ENCODE measurements around the gene PRR30. TPM values are rescaled to one million over a fixed set of nuclear protein-coding genes. Genes with fewer than 3 reads are reported as not detected.

PRR30 gene
- total and polyA plus RNA-seq, 2 experiments from 2014 or later = not detected

GRCh38 chr2:27115519-27115918 lies 23.7 kb downstream of the PRR30 start:
- no peaks in the 10 kb centered on the region; the same call in 2 of the 3 replicates for H3K9me3 Mint-ChIP-seq
- H3K36me3 Mint-ChIP-seq (ENCODE audit: low read depth) = no peaks in the 10 kb centered on the region
- H3K36me3 ChIP-seq (ENCODE audit: insufficient read depth) = no peaks in the 10 kb centered on the region
- peaks cover 12% of the 10 kb centered on the region for H3K4me1 Mint-ChIP-seq
- H4K20me1 ChIP-seq (replicated peaks; ENCODE audit: insufficient read depth) = no peaks in the 10 kb centered on the region
- H3F3A ChIP-seq (replicated peaks; ENCODE audit: low read depth) = peaks cover 9% of the 10 kb centered on the region; the same call in 1 of the 2 replicates
- peaks cover 37% of the 10 kb centered on the region for H3K27me3 ChIP-seq (ENCODE audit: insufficient read depth)
- no peak overlapping the region for H3K27ac ChIP-seq (ENCODE audit: low read depth)
- peaks cover 32% of the 10 kb centered on the region for H3K27me3 Mint-ChIP-seq (ENCODE audit: insufficient read depth, low read depth, poor library complexity)
- ATAC-seq = no peak
- no peak overlapping the region for H2AFZ ChIP-seq
- no peak overlapping the region for H3K4me3 ChIP-seq
- no peak overlapping the region for H3K4me3 Mint-ChIP-seq
- DNase-seq (ENCODE audit: low spot score) = no peak
- no peak overlapping the region for H3K4me2 ChIP-seq
- TF ChIP-seq, protein P1, sequence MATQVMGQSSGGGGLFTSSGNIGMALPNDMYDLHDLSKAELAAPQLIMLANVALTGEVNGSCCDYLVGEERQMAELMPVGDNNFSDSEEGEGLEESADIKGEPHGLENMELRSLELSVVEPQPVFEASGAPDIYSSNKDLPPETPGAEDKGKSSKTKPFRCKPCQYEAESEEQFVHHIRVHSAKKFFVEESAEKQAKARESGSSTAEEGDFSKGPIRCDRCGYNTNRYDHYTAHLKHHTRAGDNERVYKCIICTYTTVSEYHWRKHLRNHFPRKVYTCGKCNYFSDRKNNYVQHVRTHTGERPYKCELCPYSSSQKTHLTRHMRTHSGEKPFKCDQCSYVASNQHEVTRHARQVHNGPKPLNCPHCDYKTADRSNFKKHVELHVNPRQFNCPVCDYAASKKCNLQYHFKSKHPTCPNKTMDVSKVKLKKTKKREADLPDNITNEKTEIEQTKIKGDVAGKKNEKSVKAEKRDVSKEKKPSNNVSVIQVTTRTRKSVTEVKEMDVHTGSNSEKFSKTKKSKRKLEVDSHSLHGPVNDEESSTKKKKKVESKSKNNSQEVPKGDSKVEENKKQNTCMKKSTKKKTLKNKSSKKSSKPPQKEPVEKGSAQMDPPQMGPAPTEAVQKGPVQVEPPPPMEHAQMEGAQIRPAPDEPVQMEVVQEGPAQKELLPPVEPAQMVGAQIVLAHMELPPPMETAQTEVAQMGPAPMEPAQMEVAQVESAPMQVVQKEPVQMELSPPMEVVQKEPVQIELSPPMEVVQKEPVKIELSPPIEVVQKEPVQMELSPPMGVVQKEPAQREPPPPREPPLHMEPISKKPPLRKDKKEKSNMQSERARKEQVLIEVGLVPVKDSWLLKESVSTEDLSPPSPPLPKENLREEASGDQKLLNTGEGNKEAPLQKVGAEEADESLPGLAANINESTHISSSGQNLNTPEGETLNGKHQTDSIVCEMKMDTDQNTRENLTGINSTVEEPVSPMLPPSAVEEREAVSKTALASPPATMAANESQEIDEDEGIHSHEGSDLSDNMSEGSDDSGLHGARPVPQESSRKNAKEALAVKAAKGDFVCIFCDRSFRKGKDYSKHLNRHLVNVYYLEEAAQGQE (IDR thresholded peaks at IDR 0.05; ENCODE audit: unreplicated experiment) = no peak
- TF ChIP-seq ZNF331 (CRISPR knock-in tag; IDR thresholded peaks at IDR 0.05; ENCODE audit: low read depth) (no peak), JUNB (IDR thresholded peaks at IDR 0.05; ENCODE audit: unreplicated experiment) (no peak), EZH2phosphoT487 (IDR thresholded peaks at IDR 0.05; ENCODE audit: unreplicated experiment) (no peak), NANOG (IDR thresholded peaks at IDR 0.05; ENCODE audit: borderline replicate concordance) (no peak), EZH2 (IDR thresholded peaks at IDR 0.05; ENCODE audit: low read depth, unreplicated experiment) (no peak), POLR2AphosphoS5 (IDR thresholded peaks at IDR 0.05; ENCODE audit: low read depth) (no peak), CREB1 (CRISPR knock-in tag; IDR thresholded peaks at IDR 0.05; ENCODE audit: low read depth) (no peak), ZNF114 (CRISPR knock-in tag; IDR thresholded peaks at IDR 0.05) (no peak), STAT1 (IDR thresholded peaks at IDR 0.05; ENCODE audit: unreplicated experiment) (no peak)
- TF ChIP-seq, protein P2, sequence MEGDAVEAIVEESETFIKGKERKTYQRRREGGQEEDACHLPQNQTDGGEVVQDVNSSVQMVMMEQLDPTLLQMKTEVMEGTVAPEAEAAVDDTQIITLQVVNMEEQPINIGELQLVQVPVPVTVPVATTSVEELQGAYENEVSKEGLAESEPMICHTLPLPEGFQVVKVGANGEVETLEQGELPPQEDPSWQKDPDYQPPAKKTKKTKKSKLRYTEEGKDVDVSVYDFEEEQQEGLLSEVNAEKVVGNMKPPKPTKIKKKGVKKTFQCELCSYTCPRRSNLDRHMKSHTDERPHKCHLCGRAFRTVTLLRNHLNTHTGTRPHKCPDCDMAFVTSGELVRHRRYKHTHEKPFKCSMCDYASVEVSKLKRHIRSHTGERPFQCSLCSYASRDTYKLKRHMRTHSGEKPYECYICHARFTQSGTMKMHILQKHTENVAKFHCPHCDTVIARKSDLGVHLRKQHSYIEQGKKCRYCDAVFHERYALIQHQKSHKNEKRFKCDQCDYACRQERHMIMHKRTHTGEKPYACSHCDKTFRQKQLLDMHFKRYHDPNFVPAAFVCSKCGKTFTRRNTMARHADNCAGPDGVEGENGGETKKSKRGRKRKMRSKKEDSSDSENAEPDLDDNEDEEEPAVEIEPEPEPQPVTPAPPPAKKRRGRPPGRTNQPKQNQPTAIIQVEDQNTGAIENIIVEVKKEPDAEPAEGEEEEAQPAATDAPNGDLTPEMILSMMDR (conservative IDR thresholded peaks at IDR 0.05; ENCODE audit: low read depth in 2 of 2) = no peak
- TF ChIP-seq, protein P3, sequence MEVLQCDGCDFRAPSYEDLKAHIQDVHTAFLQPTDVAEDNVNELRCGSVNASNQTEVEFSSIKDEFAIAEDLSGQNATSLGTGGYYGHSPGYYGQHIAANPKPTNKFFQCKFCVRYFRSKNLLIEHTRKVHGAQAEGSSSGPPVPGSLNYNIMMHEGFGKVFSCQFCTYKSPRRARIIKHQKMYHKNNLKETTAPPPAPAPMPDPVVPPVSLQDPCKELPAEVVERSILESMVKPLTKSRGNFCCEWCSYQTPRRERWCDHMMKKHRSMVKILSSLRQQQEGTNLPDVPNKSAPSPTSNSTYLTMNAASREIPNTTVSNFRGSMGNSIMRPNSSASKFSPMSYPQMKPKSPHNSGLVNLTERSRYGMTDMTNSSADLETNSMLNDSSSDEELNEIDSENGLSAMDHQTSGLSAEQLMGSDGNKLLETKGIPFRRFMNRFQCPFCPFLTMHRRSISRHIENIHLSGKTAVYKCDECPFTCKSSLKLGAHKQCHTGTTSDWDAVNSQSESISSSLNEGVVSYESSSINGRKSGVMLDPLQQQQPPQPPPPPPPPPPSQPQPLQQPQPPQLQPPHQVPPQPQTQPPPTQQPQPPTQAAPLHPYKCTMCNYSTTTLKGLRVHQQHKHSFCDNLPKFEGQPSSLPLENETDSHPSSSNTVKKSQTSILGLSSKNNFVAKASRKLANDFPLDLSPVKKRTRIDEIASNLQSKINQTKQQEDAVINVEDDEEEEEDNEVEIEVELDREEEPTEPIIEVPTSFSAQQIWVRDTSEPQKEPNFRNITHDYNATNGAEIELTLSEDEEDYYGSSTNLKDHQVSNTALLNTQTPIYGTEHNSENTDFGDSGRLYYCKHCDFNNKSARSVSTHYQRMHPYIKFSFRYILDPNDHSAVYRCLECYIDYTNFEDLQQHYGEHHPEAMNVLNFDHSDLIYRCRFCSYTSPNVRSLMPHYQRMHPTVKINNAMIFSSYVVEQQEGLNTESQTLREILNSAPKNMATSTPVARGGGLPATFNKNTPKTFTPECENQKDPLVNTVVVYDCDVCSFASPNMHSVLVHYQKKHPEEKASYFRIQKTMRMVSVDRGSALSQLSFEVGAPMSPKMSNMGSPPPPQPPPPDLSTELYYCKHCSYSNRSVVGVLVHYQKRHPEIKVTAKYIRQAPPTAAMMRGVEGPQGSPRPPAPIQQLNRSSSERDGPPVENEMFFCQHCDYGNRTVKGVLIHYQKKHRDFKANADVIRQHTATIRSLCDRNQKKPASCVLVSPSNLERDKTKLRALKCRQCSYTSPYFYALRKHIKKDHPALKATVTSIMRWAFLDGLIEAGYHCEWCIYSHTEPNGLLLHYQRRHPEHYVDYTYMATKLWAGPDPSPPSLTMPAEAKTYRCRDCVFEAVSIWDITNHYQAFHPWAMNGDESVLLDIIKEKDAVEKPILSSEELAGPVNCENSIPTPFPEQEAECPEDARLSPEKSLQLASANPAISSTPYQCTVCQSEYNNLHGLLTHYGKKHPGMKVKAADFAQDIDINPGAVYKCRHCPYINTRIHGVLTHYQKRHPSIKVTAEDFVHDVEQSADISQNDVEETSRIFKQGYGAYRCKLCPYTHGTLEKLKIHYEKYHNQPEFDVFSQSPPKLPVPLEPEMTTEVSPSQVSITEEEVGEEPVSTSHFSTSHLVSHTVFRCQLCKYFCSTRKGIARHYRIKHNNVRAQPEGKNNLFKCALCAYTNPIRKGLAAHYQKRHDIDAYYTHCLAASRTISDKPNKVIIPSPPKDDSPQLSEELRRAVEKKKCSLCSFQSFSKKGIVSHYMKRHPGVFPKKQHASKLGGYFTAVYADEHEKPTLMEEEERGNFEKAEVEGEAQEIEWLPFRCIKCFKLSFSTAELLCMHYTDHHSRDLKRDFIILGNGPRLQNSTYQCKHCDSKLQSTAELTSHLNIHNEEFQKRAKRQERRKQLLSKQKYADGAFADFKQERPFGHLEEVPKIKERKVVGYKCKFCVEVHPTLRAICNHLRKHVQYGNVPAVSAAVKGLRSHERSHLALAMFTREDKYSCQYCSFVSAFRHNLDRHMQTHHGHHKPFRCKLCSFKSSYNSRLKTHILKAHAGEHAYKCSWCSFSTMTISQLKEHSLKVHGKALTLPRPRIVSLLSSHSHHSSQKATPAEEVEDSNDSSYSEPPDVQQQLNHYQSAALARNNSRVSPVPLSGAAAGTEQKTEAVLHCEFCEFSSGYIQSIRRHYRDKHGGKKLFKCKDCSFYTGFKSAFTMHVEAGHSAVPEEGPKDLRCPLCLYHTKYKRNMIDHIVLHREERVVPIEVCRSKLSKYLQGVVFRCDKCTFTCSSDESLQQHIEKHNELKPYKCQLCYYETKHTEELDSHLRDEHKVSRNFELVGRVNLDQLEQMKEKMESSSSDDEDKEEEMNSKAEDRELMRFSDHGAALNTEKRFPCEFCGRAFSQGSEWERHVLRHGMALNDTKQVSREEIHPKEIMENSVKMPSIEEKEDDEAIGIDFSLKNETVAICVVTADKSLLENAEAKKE (CRISPR knock-in tag; IDR thresholded peaks at IDR 0.05) = no peak
- TF ChIP-seq, protein P4, sequence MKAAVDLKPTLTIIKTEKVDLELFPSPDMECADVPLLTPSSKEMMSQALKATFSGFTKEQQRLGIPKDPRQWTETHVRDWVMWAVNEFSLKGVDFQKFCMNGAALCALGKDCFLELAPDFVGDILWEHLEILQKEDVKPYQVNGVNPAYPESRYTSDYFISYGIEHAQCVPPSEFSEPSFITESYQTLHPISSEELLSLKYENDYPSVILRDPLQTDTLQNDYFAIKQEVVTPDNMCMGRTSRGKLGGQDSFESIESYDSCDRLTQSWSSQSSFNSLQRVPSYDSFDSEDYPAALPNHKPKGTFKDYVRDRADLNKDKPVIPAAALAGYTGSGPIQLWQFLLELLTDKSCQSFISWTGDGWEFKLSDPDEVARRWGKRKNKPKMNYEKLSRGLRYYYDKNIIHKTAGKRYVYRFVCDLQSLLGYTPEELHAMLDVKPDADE (IDR thresholded peaks at IDR 0.05) = no peak
- H3K9me2 ChIP-seq (ENCODE audit: insufficient read depth) = no peaks in the 10 kb centered on the region
- H3K27ac Mint-ChIP-seq = no peak overlapping the region
- no peaks in the 10 kb centered on the region for H3K79me2 ChIP-seq (replicated peaks; ENCODE audit: insufficient read depth)
- H3K4me1 ChIP-seq (ENCODE audit: insufficient read depth) = peaks cover 11% of the 10 kb centered on the region
